ENCODE results near the gene ZC3H12A.

Gene ZC3H12A

GRCh38 chr1:37473431-37474045 lies 842 bp upstream of the ZC3H12A start:
- peak overlapping the region; percentile 70 for H3K4me3 ChIP-seq (ENCODE audit: low read depth, low read length)
- peak; percentile 8 for TF ChIP-seq CTCF (IDR thresholded peaks at IDR 0.05; ENCODE audit: low read depth, low read length, missing control alignments)
- DNase-seq (ENCODE audit: low read depth) = no peak

- no peak for TF ChIP-seq CTCF (IDR thresholded peaks at IDR 0.05; ENCODE audit: low read depth, low read length, missing control alignments)
- no peak for DNase-seq (ENCODE audit: low read depth)
- H3K4me3 ChIP-seq (ENCODE audit: low read depth, low read length) = peak overlapping the region; percentile 88
These were observed 458 bp downstream of the ZC3H12A start for GRCh38 chr1:37474697-37475379.

- no peak for TF ChIP-seq CTCF (IDR thresholded peaks at IDR 0.05; ENCODE audit: low read depth, low read length, missing control alignments)
- DNase-seq (ENCODE audit: low read depth) = no peak
These were observed 1.2 kb downstream of the ZC3H12A start for GRCh38 chr1:37475380-37476086.

GRCh38 chr1:37476087-37476452 lies 1.7 kb downstream of the ZC3H12A start:
- no peak for DNase-seq (ENCODE audit: low read depth)
- no peak for TF ChIP-seq CTCF (IDR thresholded peaks at IDR 0.05; ENCODE audit: low read depth, low read length, missing control alignments)
- peak overlapping the region; percentile 88 for H3K4me3 ChIP-seq (ENCODE audit: low read depth, low read length)

More at GRCh38 chr1:37475380-37476086, 1.2 kb downstream of the ZC3H12A start:
- H3K4me3 ChIP-seq (ENCODE audit: low read depth, low read length) = peak overlapping the region; percentile 88

GRCh38 chr1:37476460-37477197 lies 2.2 kb downstream of the ZC3H12A start:
- peak overlapping the region; percentile 88 for H3K4me3 ChIP-seq (ENCODE audit: low read depth, low read length)
- no peak for DNase-seq (ENCODE audit: low read depth)
- TF ChIP-seq CTCF (IDR thresholded peaks at IDR 0.05; ENCODE audit: low read depth, low read length, missing control alignments) = no peak

- peak; percentile 73 for DNase-seq (ENCODE audit: low read depth)
These were observed 3.0 kb downstream of the ZC3H12A start for GRCh38 chr1:37477198-37477931.

More at GRCh38 chr1:37477198-37477931, 3.0 kb downstream of the ZC3H12A start:
- TF ChIP-seq CTCF (IDR thresholded peaks at IDR 0.05; ENCODE audit: low read depth, low read length, missing control alignments) = no peak
- H3K4me3 ChIP-seq (ENCODE audit: low read depth, low read length) = peak overlapping the region; percentile 88
